CD4-positive, alpha-beta T cell treated with Interleukin-17A for 4 hours (primary cell): ENCODE results near the gene LAPTM4A.
A peak's percentile ranks its signal among the peaks of the same experiment; 100 is the strongest.

Experiments used
- DNase-seq: peaks from one replicate; pipeline ENCODE4 v3.0.0-alpha.2; 2020; ENCODE audit warnings: mixed read lengths

Gene LAPTM4A

GRCh38 chr2:20015482-20016083 is 35.8 kb downstream of the LAPTM4A start:
- DNase-seq, result peak; percentile 17

- DNase-seq, result no peak
Observed at GRCh38 chr2:20013126-20013849, 38.1 kb downstream of the LAPTM4A start.

- DNase-seq, result peak; percentile 16
Observed at GRCh38 chr2:20012282-20013125, 38.9 kb downstream of the LAPTM4A start, which contains the start of gene MATN3. Gene MATN3 (minus strand): TSS chr2:20012668. CDS start chr2:20012631, 37 bp downstream.

- DNase-seq, result no peak
Observed at GRCh38 chr2:20012032-20012281, 39.5 kb downstream of the LAPTM4A start.

- no peak for DNase-seq
Observed at GRCh38 chr2:20011276-20012031, 40.0 kb downstream of the LAPTM4A start.

DNA sequence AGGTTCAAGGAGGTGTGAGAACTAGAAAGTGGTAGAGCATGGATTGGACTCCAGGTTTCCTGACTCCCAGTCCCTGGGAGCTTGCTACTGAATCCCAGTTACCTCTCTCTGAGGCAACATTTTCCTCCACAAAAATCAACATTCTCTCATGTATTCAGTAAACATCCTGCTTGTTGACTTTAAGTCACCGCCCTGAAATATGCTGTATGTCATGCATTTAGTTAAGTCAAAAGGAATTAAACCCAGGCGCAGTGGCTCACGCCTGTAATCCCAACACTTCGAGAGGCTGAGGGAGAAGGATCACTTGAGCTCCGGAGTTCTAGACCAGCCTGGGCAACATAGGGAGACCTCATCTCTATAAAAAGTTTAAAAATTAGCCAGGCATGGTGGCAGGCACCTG is 42.7 kb downstream of the LAPTM4A start:
- no peak for DNase-seq

DNA sequence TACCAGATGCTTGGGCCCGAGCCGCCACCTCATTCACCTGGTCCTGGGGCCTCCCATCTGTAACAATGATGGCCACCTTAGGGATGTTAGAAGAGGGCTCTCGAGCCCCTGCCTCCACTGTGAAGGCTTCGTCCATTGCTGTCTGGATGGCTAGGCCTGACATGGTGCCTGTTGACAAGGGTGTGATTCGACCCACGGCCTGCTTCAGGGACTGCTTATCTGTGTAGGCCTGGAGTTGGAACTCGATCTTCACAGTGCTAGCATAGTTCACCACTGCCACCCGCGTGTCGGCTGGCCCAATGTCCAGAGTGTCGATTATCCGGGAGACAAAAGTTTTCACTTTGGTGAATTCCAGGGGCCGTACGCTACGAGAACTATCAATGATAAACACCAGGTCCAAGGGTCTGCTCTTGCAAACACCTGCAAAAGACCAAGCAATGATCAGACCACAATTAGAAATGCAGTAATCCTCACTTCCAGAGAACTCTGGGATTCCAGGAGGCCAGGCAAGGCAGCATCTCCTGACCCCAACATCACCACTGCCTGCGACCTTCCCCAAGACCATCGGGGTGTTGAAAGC is 45.4 kb downstream of the LAPTM4A start:
- DNase-seq, result no peak

GRCh38 chr2:20005067-20005627 is 46.3 kb downstream of the LAPTM4A start:
- DNase-seq, result no peak

DNA sequence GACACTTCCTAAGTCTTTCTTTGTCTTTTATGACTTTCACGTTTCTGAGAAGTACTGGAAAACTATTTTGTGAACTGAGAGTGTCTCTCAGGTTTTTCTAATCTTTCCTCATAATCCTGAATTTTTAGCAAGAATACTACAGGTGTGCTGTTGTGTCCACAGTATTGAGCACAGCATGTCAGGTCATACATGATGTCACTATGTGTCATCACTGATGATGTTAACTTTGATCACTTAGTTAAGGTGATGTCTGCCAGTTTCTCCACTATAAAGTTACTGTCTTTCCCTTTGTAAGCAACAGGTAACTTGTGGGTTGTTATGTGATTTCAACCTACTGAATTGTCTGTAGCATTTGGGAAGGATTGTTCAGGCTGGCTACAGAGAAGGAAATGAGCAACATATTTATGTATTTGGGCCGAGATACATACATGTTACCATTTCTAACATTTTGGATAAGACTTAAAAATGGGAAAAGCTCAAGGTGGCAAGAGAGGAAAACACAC is 50.0 kb downstream of the LAPTM4A start:
- no peak for DNase-seq

GRCh38 chr2:19993731-19994130 is 57.7 kb downstream of the LAPTM4A start:
- DNase-seq, result no peak

DNA sequence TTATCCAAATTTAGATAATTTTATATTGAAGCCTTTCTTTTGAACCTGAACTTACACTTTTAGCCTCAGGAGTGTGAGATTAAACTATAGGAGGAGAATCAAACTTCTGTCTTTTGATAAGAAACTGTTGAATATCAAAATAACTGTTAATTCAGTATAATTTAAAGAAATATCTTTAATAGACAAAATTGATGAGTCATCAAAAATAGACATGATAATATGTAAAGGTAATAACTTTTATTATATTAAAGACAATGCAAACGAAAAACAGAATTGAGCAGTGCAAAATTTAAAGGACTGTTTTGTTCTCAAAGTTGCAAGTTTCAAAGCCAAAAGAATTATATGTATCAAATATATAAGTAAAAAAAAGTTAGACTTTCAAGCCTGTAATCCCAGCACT is 59.5 kb downstream of the LAPTM4A start:
- DNase-seq, result no peak

GRCh38 chr2:19990416-19990728 is 61.1 kb downstream of the LAPTM4A start:
- no peak for DNase-seq

DNA sequence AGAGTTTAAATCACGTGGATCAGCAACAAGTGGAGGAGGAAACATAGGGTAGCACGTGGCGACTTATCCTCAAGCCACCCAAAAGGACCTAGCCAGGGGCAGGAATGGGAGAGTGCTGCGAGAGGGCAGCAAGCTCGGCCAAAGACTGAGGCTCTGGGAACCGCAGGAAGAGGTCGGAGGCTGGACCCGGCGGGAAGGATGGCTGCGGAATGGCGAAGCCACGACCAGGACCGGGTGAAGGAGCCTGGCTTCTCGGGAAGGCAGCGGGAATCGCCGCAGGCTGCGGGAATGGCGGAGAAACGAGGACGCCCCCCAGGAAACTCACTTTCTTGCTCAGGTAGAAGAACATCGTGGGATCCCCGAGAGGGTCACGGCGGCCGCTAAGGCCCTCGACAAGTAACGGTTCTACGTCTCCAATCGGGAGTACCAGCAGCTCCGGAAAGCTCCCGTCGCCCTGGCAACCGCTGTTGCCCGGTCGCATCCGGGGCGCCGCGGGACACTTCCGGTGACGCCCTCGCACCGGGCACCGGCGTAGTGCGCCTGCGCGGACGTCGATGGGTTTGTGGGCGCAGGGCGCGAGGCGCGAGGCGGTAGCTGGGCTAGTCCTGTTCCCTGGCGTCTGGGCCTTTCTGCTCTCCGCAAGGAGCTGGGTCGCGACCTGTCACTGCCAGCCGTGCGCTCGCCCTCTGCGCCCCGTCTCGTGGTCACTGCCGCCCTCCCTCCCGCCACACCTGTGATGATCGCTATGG is 61.6 kb downstream of the LAPTM4A start, which contains the start of gene WDR35:
WDR35 (minus strand) TSS at position 439 of the 749 bp plus-strand sequence; CDS start at position 349, 90 bp downstream.
- DNase-seq, result peak; percentile 94

DNA sequence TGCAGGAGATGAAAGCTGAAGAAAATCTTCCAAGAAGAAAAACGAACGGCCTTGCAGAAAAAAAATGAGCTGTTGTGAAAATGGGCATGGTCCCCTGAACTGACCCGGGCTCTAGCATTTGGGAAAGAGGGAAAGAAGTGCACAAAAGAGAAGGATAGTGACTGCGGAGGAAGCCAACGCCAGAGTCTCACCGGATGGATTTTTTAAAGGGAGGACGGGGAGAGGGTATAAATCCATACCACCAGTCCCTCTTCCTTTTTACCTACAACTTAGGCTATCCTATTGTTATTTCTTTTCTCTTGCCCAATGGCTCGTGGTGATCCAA is 62.1 kb downstream of the LAPTM4A start:
- no peak for DNase-seq

DNA sequence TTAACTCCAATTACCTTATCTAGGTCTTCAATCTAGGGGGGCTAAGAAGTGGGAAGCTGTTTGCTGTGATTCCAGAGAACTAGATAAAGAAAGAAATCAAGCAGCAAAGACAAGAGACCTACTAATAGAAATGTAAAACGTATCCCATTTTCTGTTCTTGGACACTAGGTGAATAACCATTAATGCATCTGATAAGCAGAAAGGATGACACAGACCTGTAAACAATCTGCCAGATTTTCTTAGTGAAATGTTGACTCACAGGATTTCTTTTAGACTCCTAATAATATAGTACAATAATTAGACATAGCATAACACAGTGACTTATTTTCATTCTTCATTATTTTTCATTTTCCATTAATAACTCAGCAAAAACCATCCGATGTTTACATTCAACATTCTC is 62.8 kb downstream of the LAPTM4A start:
- DNase-seq, result no peak

DNA sequence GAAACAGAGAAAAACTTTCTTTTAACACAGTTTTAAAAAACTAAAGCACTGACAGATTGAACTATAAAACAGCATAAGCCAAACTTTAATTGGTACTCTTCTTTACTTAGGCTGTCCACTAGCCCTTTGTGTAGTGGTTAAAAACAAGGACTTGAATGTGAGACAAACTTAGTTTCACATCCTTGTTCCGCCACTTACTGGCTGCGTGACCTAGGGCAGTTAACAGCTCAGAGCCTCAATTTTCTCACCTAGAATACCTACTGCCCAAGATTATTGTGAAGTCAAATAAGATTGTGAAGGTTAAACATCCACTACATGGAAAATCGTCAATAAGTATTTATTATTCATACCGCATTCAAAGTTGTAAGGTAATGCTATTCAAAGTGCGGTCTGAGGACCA is 63.5 kb downstream of the LAPTM4A start:
- DNase-seq, result no peak
